Astrocyte of the cerebellum (primary cell): Measurements from ENCODE around the gene PROX1.
"Not testable (repeated sequence)": the region's sequence is repeated elsewhere in the genome, so short reads cannot be mapped to it uniquely, and the experiment has no call there.

Source experiments
- DNase-seq: peaks from one replicate; pipeline ENCODE4 v3.0.0-alpha.2; 2011; ENCODE audit warnings: low read depth
- H3K4me3 ChIP-seq: 2 replicates; pipeline ENCODE4 v1.5.1; 2011; ENCODE audit warnings: mild to moderate bottlenecking, low read depth, low read length, moderate library complexity
- CTCF ChIP-seq: IDR thresholded peaks from 2 replicates; pipeline ENCODE4 v1.5.1; 2012; ENCODE audit warnings: low read length, low read depth, moderate library complexity, mild to moderate bottlenecking; ENCODE audit errors: missing control alignments
- in situ Hi-C: cut with HindIII; loops from 2 replicates; pipeline ENCODE4 v1.10.0; 2017; ENCODE audit warnings: low sequenced_read_pairs

Gene PROX1

GRCh38 chr1:214085325-214085724, 97.6 kb downstream of the PROX1 start:
- in situ Hi-C loops, result no loop called here
- no peak overlapping the region for H3K4me3 ChIP-seq
- TF ChIP-seq CTCF, result no peak
- no peak for DNase-seq

GRCh38 chr1:214086945-214087344, 99.2 kb downstream of the PROX1 start:
- no peak for TF ChIP-seq CTCF
- H3K4me3 ChIP-seq, result no peak overlapping the region
- DNase-seq, result no peak
- in situ Hi-C loops, result no loop called here

- DNase-seq, H3K4me3 ChIP-seq, in situ Hi-C loops: not testable (repeated sequence)
Observed at GRCh38 chr1:214089003-214089402, 101.2 kb downstream of the PROX1 start.
